Measurements from ENCODE around the gene VAT1. TPM values are rescaled to one million over a fixed set of nuclear protein-coding genes. Genes with fewer than 3 reads are reported as not detected.
"Not testable (repeated sequence)": the region's sequence is repeated elsewhere in the genome, so short reads cannot be mapped to it uniquely, and the experiment has no call there.

Gene VAT1
- total and polyA plus RNA-seq, 12 donors: 48.5 to 99.2 (median 66.0) TPM

GRCh38 chr17:43068570-43069367, 46.6 kb upstream of the VAT1 start:
- WGBS, 2 donors: 84 to 94% methylated on average over 6 of the region's 6 CpGs
- ATAC-seq: peak in 5 of 8 donors; percentile 25 to 90 (median 72)
- no peaks in the 10 kb centered on the region for H3K27me3 ChIP-seq
- no peak for TF ChIP-seq CTCF (IDR thresholded peaks at IDR 0.05)
- intact Hi-C loops (cut with DNase I): no loop called here
- peak overlapping the region in 7 of 10 donors; percentile 5 to 59 (median 48) for H3K27ac ChIP-seq
- no peaks in the 10 kb centered on the region for H3K9me3 ChIP-seq
- DNase-seq: no peak
- H3K4me3 ChIP-seq: no peak overlapping the region
- peaks cover 0 to 21% (median 0%) of the 10 kb centered on the region in 9 donors for H3K4me1 ChIP-seq
- H3K36me3 ChIP-seq: peaks cover 0 to 37% (median 0%) of the 10 kb centered on the region in 9 donors

DNA sequence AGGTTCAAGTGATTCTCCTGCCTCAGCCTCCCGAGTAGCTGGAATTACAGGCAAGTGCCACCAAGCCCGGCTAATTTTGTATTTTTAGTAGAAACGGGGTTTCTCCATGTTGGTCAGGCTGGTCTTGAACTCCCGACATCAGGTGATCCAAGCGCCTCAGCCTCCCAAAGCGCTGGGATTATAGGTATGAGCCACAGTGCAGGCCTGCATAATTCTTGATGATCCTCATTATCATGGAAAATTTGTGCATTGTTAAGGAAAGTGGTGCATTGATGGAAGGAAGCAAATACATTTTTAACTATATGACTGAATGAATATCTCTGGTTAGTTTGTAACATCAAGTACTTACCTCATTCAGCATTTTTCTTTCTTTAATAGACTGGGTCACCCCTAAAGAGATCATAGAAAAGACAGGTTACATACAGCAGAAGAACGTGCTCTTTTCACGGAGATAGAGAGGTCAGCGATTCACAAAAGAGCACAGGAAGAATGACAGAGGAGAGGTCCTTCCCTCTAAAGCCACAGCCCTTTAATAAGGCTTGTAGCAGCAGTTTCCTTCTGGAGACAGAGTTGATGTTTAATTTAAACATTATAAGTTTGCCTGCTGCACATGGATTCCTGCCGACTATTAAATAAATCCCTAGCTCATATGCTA, 40.9 kb upstream of the VAT1 start:
- Histone ChIP-seq H3K9me3 (no peaks in the 10 kb centered on the region), H3K36me3 (peaks cover 0 to 30% (median 0%) of the 10 kb centered on the region in 9 donors), H3K27me3 (no peaks in the 10 kb centered on the region), H3K4me3 (no peak overlapping the region), H3K27ac (no peak overlapping the region), H3K4me1 (peaks cover 0 to 2% (median 0%) of the 10 kb centered on the region in 9 donors)
- ATAC-seq: no peak
- intact Hi-C loops (cut with DNase I): no loop called here
- DNase-seq: no peak
- 92 to 93% methylated on average over 10 of the region's 10 CpGs for WGBS, 2 donors
- TF ChIP-seq CTCF (IDR thresholded peaks at IDR 0.05): no peak

- no peaks in the 10 kb centered on the region for H3K4me1 ChIP-seq
- ATAC-seq (no peak), DNase-seq (no peak)
- intact Hi-C loops (cut with DNase I): no loop called here
- H3K9me3 ChIP-seq: no peaks in the 10 kb centered on the region
- H3K27ac ChIP-seq: no peak overlapping the region
- peaks cover 0 to 41% (median 0%) of the 10 kb centered on the region in 9 donors for H3K36me3 ChIP-seq
- WGBS, 2 donors: 98 to 99% methylated on average over 7 of the region's 7 CpGs
- H3K27me3 ChIP-seq: no peaks in the 10 kb centered on the region
- TF ChIP-seq CTCF (IDR thresholded peaks at IDR 0.05): no peak
- H3K4me3 ChIP-seq: no peak overlapping the region
Measured at GRCh38 chr17:43056051-43056450, 33.9 kb upstream of the VAT1 start.

GRCh38 chr17:43053008-43053407, 30.8 kb upstream of the VAT1 start:
- H3K27ac ChIP-seq; H3K27me3 ChIP-seq; ATAC-seq; intact Hi-C loops (cut with DNase I); DNase-seq; H3K4me3 ChIP-seq; H3K4me1 ChIP-seq; H3K9me3 ChIP-seq: not testable (repeated sequence)
- peaks cover 0 to 60% (median 0%) of the 10 kb centered on the region in 9 donors for H3K36me3 ChIP-seq
- WGBS, 2 donors: 98 to 99% methylated on average over 7 of the region's 7 CpGs
